Stimulated activated CD4-positive, alpha-beta T cell treated with anti-CD3 and anti-CD28 coated beads, TNF-alpha, amount 100 ng/mL, for 1 hour (primary cell): ENCODE measurements around the gene SYNDIG1.

Source experiments
- DNase-seq, 3 donors: peaks; one replicate each; pipeline ENCODE4 v3.0.0-alpha.2; 2020; ENCODE audit warnings: low read depth in 3 of 3, low spot score in 1 of 3

The SYNDIG1 gene

GRCh38 chr20:24630486-24631172 is 161.2 kb downstream of the SYNDIG1 start:
- DNase-seq: no peak

DNA sequence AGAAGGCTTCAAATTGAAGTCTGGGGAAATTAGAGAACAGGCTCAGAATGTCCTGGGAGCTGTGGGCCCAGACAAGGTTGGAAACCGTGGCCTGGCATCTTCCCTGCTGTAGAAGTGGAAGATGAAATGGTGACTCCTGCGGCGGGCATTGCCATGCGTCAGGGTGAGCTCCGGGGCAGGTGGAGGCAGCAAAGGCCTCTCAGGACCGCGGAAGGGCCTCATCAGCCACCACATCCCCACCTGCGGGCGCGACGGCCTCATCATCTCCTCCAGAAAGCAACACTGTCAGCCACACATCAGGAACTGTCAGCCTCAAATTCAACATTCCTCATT is 161.7 kb downstream of the SYNDIG1 start:
- no peak for DNase-seq

- no peak for DNase-seq
Observed at GRCh38 chr20:24632581-24632980, 163.2 kb downstream of the SYNDIG1 start.

DNA sequence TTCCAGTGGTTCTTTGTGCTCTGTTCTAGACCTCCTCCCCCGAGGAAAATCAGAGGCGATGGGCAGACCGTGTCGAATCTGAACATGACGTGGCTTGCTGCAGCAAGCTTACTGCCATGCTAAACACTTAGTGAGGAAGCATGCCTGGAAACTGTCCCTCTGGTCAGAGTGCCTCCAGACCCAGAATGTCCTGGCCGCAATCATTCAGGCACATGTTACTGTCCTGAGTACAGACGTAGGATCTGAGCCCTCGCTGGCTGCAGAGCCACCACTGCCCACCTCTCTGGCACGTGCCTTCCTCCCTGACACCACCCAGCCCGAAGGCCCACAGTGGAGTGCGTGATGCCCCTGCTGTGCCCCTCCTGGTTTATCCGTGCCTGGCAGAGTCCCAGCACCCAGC is 163.6 kb downstream of the SYNDIG1 start:
- no peak for DNase-seq

DNA sequence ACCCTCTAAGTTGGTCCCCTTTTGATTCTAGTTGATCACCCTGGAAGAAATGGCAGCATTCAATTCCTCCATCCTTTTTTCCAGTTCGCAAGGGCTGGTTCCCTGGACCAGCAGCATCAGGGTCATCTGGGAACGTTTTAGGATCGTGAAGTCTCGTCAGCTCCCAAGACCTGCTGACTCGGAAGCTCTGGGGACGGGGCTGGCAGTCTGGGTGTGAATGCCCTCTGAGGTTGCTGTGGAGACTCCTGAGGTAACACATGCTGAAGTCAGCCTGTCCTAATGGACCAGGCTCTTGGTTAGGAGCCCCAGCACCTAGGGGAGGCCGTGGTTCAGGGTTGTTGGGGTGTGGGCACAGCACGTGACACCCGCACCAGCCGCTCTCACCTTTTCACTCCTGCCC is 164.1 kb downstream of the SYNDIG1 start:
- DNase-seq: no peak

DNA sequence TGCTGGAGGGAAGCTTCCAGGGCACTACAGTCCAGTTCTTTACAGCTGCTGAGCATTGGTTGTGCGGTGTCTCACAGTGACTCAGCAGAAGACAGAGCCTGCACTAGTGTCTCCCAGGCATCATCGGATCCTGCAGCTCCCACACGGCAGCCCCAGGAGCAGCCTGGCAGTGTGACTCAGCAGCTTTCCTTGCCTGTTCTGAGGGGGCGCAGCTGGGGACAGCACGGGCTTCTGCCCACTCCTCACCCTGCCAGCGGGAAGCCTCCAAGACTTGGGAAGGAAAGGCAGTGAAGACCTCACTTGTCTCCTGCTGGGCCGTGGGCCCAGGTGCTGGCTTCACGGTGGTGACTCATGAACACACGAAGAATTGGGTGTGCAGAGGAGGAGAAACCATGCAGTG is 165.4 kb downstream of the SYNDIG1 start:
- DNase-seq: no peak

DNA sequence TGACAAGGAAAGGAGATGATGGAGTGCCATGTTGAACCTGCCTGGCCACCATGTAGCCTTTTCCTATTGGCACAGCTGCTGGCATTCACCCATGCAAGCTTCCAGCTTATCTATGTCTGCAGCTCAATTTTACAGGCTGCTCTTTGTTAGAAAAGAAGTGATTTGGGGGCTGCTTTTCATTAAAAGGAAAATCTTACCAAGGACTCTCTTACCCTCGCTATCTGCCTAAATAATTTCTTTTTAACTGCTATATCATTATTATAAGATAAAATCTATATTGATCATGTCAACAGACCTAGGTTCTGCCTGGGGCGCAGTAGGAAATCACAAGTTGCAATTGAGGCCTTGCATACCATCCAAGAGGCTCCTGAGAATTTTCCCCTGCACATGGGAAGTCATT is 167.2 kb downstream of the SYNDIG1 start:
- DNase-seq: no peak

GRCh38 chr20:24637087-24637486 is 167.7 kb downstream of the SYNDIG1 start:
- DNase-seq: no peak

DNA sequence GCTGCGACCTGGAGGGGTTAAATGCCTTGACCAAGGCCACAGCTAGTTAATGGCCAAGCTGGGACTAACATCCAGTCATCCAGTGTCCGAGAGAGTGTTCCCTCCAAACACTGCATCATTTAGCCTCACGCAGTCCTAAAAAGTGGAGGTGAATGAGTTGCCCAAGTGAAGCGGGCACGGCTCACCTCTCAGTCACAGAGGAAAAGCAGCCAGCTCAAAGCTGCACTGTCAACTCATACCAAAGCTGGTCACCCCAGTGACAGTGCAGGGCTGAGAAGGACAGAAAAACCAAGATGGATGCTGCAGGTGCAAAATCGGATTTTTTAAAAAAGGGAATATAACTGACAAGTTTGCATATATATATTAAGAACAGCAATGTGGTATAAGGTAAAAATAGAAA is 168.5 kb downstream of the SYNDIG1 start:
- DNase-seq: no peak

- DNase-seq: no peak
Observed at GRCh38 chr20:24638591-24639548, 169.4 kb downstream of the SYNDIG1 start.

DNA sequence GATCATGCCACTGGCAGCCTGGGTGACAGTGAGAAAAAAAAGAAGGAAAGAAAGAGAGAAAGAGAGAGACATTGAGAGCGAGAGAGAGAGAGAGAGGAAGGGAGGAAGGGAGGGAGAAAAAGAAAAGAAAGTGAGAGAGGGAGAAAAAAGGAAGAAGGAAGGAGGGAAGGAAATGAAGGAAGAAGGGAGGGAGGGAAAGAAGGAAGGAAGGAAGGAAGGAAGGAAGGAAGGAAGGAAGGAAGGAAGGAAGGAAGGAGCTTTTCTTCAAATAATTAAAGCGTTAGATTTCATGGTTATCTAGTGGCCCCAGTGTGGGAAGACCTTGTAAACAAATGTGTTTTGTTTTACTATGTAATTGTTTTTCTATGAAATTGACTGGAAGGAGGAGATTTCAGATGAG is 170.8 kb downstream of the SYNDIG1 start:
- no peak for DNase-seq

DNA sequence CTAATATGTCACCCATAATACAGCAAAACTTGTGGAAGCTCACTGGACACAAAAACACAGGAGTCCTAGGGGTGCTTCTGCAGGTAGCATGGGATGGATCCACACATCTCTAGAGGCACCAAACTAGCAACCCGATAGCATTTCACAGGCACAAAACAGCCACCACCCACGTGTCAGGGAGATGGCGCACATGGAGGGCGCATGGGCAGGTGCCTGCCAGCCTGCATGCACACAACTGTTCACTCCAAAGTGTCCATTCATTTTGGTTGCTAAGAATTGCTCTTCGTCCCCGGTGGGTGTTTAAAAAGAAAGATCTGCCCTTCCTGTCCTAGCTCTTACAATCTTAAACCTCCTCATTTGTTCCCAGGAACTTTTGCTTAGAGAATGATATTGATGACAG is 171.3 kb downstream of the SYNDIG1 start:
- DNase-seq: no peak

DNA sequence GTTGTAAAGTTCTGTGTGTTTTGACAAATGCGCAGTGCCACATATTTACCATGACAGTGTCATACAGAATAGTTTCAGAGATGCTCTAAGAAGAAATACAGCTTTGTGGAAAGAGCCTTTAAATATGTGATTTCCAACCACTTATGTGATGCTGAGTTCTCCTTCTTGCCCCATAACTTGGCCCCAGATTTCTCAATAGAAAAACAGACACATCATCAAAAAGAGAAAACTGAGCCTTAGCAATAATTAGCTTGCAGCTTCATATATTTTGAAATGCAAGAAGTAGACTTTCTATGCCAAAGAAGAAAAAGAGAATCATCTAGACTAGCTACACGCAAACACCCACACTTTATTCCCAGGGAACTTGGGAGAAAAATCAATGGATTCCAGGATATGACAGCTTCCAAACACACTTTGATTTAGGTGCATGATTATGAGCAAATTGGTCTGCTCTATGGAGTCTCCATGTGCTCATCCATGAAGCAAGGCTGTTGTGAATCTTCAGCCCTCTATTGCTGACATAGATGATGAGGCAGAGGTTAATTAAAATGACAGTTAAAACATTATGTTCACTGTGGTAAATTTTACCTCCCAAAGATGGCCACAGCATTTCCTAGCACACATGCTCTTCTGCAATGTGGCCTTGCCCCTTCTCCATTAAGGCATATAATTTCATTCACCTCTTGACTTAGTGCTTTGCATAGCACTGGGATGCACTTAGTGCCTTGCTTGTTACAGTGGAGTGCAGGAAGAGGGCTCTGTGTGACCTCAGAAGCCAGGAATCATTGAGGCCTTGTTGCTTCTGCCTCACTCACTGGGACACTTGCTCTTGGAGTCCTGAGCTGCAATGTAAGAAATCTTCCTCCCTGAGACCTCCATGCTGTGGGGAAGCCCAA is 174.6 kb downstream of the SYNDIG1 start:
- no peak for DNase-seq

DNA sequence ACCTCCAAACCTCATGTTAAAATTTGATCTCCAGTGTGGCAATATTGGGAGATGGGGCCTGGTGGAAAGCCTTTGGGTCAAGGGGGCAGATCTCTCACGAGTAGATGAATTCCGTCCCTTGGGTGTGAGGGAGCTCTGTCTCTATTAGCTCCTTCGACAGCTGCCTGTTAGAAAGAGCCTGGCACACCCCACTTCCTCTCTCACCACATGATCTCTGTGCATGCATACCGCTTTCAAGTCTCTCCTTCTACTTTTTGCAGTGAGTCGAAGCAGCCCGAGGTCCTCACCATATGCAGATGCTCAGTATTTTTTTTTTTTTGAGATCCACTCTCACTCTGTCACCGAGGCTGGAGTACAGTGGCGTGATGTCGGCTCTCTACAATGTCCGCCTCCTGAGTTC is 176.9 kb downstream of the SYNDIG1 start:
- no peak for DNase-seq

DNA sequence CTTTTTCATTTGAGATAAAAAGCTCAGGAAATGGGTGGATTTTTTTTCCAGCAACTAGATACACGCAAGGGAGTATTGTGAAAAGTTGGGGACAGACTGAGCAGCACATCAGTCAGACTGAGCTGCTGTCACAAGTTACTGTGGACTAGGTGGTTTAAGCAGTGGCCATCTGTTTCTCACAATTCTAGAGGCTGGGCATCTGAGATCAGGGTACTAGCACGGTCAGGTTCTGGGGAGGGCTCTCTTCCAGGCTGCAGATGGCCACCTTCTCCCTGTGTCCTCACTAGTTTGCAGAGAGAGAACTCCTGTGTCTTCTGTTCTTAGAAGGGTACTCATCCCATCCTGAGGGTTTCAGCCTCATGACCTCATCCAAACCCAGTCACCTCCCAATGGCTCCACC is 178.3 kb downstream of the SYNDIG1 start:
- DNase-seq: no peak

DNA sequence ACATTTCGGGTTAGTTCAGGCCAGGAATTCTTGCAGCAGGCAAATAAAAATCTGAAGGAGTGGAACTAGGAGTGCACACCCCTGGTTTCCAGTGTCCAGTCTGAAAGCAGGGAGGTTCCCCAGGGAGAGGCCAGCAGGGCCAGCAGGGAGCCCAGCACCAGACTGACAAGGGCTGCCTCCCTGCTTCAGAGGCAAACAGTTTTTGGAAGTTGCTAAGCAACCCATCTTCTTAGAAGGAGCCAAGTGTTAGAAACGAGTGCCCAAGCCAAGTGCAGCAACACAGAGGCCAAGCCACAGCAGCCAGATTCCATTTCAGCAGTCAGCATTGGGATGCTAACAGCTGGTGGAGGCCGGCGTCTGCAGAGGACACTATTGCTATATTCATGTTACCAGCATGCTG is 179.1 kb downstream of the SYNDIG1 start:
- DNase-seq: no peak

DNA sequence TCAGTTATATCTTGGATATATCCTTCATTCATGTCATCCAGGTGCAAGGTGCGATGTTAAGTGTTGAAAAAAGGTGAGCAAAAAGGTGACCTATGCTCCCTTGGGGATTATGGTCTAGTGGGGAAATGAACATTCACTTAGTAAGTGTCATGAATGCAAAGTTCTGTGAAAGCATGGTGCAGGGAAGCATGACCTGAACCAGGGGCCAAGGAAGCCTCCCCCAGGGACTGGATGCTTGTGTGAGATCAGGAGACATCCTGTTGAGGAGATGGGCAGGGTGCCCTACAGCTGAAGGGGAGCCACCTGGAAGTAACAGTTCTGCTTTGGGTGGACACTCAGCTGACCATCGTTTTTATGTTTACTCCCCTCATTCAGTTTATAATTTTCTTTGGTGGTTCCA is 179.5 kb downstream of the SYNDIG1 start:
- DNase-seq: no peak

- DNase-seq: no peak
Observed at GRCh38 chr20:24649787-24650490, 180.5 kb downstream of the SYNDIG1 start.

DNA sequence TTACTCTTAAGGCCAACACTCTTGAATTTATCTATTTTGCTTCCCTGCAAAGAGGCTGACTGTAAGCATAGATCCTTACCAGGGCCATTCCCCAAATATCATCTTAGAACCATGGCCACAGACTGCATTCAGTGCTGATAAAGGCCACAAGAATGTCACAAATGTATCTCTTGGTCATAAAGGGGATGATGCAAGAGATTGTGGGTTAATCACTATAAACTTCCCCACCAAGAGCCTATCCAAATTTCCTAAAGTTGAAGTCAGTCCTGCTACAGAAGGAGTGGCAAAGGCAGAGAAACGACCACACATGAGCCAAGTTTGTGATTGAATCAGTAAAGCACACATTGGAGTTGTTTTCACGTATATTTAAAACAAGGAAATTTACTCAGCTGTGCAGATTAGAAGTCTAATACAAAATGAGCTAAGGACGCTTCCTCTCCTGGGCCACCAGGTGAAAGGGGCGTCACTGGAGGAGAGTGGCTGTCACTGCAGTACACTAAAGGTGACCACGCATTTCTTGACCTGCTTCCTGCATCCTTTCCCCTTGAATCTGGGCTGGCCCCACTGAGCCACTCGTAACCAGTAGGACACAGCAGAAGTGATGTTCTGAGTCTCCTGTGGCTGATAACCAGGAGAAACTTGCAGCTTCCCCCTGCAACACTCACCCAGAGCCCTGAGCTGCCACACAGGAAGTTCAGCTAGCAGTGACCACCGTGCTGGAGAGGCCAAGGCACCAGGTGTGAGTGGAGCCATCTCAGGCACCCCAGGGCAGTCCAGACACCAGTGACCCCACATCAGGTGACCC is 181.9 kb downstream of the SYNDIG1 start:
- no peak for DNase-seq

- no peak for DNase-seq
Observed at GRCh38 chr20:24651976-24652345, 182.5 kb downstream of the SYNDIG1 start.
